Peyer's patch (tissue), 4 donors: Measurements from ENCODE around the gene MCTP2.

Source experiments
- POLR2A ChIP-seq, 2 donors: fragments of 450-650 bp; IDR thresholded peaks; one replicate each; pipeline ENCODE4 v1.5.1; 2017; ENCODE audit warnings: antibody characterized with exemption in 2 of 2, mild to moderate bottlenecking in 2 of 2, moderate library complexity in 2 of 2
- TF ChIP-seq, protein P1 (sequence below), 6 experiments: fragments of 450-650 bp in 4 of 6; fragments of 200-600 bp in 2 of 6; sonication (generic) in 1 of 6; IDR thresholded peaks; one replicate each; pipeline ENCODE4 v1.5.1; 2017 to 2019; ENCODE audit warnings: antibody characterized with exemption in 6 of 6, mild to moderate bottlenecking in 3 of 6, moderate library complexity in 1 of 6

DNA sequence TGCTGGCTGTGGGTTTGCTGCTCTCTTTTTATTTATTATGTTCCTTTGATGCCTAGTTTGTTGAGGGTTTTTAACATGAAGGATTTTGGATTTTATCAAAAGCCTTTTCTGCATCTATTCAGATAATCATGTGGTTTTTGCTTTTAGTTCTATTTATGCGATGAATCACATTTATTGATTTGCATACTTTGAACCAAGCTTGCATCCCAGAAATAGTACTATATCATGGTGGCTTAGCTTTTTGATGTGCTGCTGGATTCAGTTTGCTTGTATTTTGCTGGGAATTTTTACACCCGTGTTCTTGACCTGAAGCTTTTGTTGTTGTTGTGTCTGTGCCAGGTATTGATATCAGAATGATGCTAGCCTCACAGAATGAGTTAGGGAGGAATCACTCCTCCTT is 48.4 kb downstream of the MCTP2 start:
- TF ChIP-seq POLR2A (IDR thresholded peaks at IDR 0.05), result no peak
- TF ChIP-seq, protein P1, sequence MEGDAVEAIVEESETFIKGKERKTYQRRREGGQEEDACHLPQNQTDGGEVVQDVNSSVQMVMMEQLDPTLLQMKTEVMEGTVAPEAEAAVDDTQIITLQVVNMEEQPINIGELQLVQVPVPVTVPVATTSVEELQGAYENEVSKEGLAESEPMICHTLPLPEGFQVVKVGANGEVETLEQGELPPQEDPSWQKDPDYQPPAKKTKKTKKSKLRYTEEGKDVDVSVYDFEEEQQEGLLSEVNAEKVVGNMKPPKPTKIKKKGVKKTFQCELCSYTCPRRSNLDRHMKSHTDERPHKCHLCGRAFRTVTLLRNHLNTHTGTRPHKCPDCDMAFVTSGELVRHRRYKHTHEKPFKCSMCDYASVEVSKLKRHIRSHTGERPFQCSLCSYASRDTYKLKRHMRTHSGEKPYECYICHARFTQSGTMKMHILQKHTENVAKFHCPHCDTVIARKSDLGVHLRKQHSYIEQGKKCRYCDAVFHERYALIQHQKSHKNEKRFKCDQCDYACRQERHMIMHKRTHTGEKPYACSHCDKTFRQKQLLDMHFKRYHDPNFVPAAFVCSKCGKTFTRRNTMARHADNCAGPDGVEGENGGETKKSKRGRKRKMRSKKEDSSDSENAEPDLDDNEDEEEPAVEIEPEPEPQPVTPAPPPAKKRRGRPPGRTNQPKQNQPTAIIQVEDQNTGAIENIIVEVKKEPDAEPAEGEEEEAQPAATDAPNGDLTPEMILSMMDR (IDR thresholded peaks at IDR 0.05), result no peak
